ENCODE data around the gene PDE4B.
"Not testable (repeated sequence)": the region's sequence is repeated elsewhere in the genome, so short reads cannot be mapped to it uniquely, and the experiment has no call there.

Gene PDE4B

DNA sequence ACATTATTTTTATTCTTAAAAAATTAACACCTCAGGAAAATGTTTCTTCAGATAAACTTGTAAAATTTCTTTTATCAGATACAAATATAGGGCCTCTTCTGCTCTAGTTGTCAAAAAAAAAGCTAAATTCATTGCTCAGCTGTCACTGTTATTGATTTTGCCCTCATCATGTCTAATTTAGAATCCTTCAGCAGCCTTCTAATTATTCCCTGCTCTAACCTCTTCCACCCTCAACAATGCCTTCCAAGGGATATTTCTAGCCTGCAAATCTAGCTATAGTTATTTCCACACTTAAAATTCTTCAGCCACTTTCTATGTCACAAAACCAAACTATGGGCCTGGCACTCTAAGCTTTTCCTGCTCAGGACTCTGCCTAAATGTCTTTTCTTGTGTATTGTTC lies 25.2 kb downstream of the PDE4B start:
- DNase-seq = no peak

DNA sequence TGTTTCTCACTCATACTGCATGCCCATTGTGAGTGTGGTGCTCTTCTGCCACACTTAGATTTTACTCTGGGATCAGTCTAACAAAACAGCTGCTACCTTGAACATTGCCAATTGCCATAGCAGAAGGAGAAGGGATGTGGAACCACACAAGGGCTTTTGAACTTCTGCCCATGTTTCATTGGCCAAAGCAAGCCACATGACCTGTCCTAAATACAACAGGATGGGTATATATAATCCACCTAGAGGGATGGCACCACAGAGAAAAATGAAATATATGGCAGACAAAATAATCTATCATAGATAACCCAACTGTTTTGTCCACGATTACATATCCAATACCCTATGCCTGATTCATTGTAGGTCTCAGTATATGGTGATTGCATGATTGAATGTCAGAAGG lies 26.3 kb downstream of the PDE4B start:
- no peak for DNase-seq

GRCh38 chr1:65820983-65821382 lies 28.3 kb downstream of the PDE4B start:
- no peak for DNase-seq

DNA sequence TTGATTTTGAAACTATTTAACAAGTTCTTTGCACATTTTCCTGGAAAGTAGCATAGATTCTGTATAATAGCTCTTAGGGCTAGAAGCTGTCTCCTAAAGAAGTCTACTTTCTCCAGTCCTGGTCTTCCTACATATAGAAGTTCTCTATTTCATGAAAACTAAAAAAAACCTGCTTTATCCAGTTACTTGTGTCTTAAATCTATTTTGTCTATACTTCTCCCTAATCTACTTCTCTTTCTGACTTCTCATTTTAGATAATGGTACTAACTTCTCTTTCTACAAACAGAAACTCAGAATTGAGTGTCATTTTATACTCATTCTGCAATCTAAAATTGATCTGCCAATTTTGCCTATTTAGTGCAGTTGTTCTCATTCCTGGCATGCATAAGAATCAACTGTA lies 28.7 kb downstream of the PDE4B start:
- no peak for DNase-seq

- DNase-seq = no peak
Measured at GRCh38 chr1:65824103-65824502, 31.4 kb downstream of the PDE4B start.

- DNase-seq = no peak
Measured at GRCh38 chr1:65825741-65826140, 33.0 kb downstream of the PDE4B start.

DNA sequence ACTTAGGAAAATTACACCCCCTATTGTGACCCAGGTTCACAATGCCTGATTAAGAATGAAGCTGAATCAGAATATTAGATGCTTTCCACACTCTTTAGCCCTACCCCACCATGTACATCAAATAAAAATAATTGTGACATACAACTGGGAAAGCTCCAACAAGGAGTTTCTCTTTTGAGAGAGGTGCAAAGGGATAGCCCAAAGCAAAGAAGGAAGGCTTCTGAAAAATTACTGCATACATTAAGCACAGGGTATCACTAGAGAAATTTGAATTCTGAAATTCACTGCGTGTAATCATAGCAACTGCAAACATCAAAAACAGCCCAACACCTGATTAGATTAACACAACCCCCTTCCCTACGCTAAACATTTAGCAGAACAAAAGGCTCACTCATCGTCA lies 34.1 kb downstream of the PDE4B start:
- no peak for DNase-seq

DNA sequence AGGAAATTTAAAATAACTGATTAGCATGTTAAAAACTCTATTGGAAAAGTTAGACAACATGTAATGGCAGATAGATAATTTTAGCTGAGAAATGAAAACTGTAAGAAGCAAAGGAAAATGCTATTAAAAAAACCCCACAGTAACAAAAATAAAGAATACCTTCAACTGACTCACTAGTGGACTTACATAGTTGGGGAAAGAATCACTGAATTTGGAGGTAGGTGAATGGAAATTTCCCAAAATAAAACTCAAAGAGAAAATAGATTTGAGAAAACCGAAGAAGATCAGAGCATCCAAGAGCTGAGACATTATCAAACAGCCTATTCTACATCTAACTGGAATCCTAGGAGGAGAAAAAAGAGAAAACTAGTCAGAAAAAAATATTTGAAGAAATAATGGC lies 34.7 kb downstream of the PDE4B start:
- no peak for DNase-seq

- DNase-seq = no peak
Measured at GRCh38 chr1:65830306-65830705, 37.6 kb downstream of the PDE4B start.

GRCh38 chr1:65832296-65832695 lies 39.6 kb downstream of the PDE4B start:
- DNase-seq = no peak

DNA sequence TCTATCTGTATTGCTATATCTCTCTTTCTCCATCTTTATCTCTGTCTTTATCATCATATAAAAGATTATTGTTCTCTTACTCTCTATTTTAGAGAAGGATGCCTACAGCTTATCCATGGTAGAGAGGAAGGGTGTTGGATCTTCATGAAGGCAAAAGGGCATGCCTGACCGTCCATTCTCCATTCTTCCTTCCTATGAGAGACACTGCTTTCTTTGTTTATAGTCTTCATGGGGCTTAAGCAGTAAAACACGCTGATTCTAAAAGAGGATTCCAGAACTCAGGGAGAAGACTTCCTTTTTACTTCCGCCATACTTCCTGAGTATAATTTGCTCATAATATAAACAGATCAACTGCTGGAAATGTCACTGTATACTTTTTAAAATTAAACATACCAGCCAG lies 44.0 kb downstream of the PDE4B start:
- no peak for DNase-seq

DNA sequence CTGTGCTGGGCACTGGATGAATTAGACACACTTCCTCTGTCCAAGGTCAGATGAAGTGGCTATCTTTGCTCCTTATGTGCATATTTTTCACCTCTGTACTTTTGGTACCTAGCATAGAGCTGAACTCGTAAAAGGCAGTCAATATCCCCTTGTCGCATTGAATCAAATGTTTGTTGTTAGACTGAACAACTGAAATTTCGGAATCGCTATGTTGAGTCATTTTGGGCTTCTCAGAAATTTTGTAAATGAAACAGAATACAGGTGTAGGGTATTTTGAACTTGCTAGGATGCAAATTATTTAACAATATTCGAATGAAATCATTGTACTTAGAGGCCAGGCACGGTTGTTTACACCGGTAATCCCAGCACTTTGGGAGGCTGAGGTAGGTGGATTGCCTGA lies 48.0 kb downstream of the PDE4B start:
- no peak for DNase-seq

- no peak for DNase-seq
Measured at GRCh38 chr1:65844296-65844695, 51.6 kb downstream of the PDE4B start.

- no peak for DNase-seq
Measured at GRCh38 chr1:65844821-65845534, 52.3 kb downstream of the PDE4B start.

DNA sequence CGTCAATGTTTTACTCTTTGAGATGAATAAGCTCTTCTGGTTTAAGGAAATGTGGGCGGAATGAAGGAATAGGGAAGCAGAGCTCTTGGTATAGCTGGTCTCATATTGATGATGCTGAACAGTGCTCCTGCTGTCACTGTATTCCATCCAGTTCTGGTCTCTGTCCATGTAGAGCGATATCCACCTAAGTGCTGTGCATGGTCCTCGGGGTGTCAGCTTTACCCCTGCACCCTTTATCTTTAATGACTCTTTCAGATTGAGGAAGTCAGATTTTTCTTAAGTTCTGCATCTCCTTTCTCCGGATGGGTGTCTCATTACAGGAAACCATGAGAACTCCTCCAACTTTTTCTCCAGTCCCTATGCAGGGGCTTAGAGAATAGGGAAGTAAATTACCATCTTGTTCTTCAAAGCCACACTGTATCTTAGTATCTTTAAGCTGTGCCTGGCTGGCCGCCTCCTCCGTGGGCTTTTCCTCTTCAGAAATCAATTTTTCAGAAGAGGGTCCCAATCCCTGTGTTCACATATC lies 52.9 kb downstream of the PDE4B start:
- no peak for DNase-seq

- DNase-seq = no peak
Measured at GRCh38 chr1:65846866-65847265, 54.2 kb downstream of the PDE4B start.

- no peak for DNase-seq
Measured at GRCh38 chr1:65850281-65850680, 57.6 kb downstream of the PDE4B start.

DNA sequence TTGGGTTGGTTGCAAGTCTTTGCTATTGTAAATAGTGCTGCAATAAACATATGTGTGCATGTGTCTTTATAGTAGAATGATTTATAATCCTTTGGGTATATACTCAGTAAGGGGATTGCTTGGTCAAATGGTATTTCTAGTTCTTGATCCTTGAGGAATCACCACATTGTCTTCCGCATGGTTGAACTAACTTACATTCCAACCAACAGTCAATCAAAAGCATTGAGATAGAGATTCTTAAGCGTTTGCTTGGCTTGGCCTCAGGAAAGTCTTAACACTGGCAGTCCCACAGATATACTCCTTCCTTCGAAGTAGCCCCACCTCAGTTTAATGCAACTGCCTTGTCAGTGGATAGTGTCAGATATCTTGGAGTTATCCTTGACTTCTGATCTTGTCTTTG lies 63.9 kb downstream of the PDE4B start:
- DNase-seq = not testable (repeated sequence)

DNA sequence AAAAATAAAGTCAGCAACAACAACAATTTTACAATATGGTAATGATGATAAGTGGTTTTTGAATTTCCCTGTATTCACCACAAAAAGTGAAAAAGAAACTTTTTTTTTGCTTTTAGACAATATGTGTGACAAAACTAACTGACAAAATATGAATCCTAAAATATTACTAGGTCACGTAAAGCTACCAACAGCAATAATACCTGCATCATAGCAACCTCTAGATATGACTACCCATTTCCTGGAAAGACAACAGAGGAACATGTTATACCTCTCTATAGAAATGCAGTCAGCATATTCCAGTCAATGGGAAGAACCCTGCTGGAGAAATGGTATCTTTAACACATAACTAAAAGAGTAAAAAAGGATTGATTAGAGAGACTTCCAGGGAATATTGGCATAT lies 73.7 kb downstream of the PDE4B start:
- no peak for DNase-seq

GRCh38 chr1:65872301-65872700 lies 79.6 kb downstream of the PDE4B start:
- DNase-seq = no peak

DNA sequence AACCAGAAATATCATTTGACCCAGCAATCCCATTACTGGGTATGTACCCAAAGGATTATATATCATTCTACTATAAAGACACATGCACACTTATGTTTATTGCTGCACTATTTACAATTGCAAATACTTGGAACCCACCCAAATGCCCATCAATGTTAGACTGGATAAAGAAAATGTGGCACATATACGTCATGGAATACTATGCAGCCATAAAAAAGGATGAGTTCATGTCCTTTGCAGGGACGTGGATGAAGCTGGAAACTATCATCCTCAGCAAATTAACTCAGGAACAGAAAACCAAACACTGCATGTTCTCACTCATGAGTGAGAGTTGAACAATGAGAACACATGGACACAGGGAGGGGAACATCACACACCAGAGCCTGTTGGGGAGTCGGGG lies 85.6 kb downstream of the PDE4B start:
- not testable (repeated sequence) for DNase-seq

GRCh38 chr1:65880611-65881010 lies 87.9 kb downstream of the PDE4B start:
- DNase-seq = no peak

DNA sequence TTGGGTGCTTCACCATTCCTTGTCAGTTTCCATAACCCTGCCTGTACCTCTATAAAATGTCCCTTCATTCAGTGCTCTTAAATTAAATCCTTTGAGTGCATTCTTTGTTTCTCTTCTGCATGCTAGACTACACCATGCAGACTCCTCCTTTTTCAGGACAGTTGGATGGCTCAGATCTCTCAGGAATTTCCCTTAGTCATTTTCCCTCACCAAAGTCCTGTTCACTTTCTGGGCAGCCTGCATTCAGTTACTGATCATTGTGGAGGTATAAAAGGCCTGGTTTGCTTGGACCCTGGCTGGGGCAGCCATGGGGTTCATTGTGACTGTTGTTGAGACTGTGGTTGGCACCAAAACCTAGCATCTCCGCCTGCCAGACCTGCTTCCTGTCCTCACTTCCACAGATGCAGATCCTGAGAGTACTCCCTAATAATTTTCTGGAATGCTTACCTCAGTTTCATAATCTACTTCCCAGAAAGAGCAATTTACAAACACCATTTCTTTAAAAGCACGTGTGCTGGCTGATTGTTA lies 88.4 kb downstream of the PDE4B start:
- DNase-seq = no peak

GRCh38 chr1:65882076-65882475 lies 89.4 kb downstream of the PDE4B start:
- no peak for DNase-seq

GRCh38 chr1:65889441-65889840 lies 96.7 kb downstream of the PDE4B start:
- DNase-seq = no peak

Measured in activated naive CD4-positive, alpha-beta T cell treated with anti-CD3 and anti-CD28 coated beads, Interleukin-2, amount 50 U/mL, for 16 hours (primary cell).